HL-60 (cell line): ENCODE measurements around the gene NARF.

Source experiments
- CTCF ChIP-seq: IDR thresholded peaks from one replicate; pipeline ENCODE4 v1.5.1; 2011; ENCODE audit warnings: low read length, control low read depth, inconsistent platforms; ENCODE audit not compliant: insufficient read depth
- GABPA ChIP-seq: IDR thresholded peaks from 2 replicates; pipeline ENCODE4 v1.6.1; 2012; ENCODE audit warnings: low read depth
- POLR2AphosphoS5 ChIP-seq: IDR thresholded peaks from 2 replicates; pipeline ENCODE4 v1.6.1; 2012; ENCODE audit warnings: low read depth
- REST ChIP-seq: IDR thresholded peaks from 2 replicates; pipeline ENCODE4 v1.6.1; 2012; ENCODE audit warnings: low read depth; ENCODE audit not compliant: insufficient replicate concordance
- SPI1 ChIP-seq: IDR thresholded peaks from 2 replicates; pipeline ENCODE4 v1.6.1; 2012; ENCODE audit warnings: low read depth, mild to moderate bottlenecking, borderline replicate concordance

- no peak for TF ChIP-seq CTCF
- TF ChIP-seq POLR2AphosphoS5: no peak
- no peak for TF ChIP-seq REST
- no peak for TF ChIP-seq SPI1
- TF ChIP-seq GABPA: no peak
Observed at GRCh38 chr17:82486231-82487094, 27.9 kb downstream of the NARF start.
